Caco-2 (cell line): ENCODE measurements around the gene EMC9. TPM values are rescaled to one million over a fixed set of nuclear protein-coding genes. Genes with fewer than 3 reads are reported as not detected.

ENCODE experiments used
- BruUV-seq: library from RNA; stranded (reverse); fragments of 400-500 nt; replicated peaks from 2 replicates; lab custom pipeline; 2021; lab: Mats Ljungman, UMichigan
- CTCF ChIA-PET: fragments of 300-600 bp; sonication (Branson Sonifier 250); formaldehyde crosslinking; loops from one replicate; lab custom pipeline; 2022; ENCODE audit warnings: antibody characterized with exemption; lab: Charles Lee
- POLR2A ChIA-PET: fragments of 300-600 bp; sonication (Branson Sonifier 250); formaldehyde crosslinking; loops from one replicate; lab custom pipeline; 2022; ENCODE audit warnings: antibody characterized with exemption; lab: Charles Lee
- DNase-seq, 2 experiments: peaks; one replicate each; pipeline versions ENCODE4 v3.0.0 to v3.0.0-alpha.2; 2020 to 2022
- H3K27me3 ChIP-seq: replicated peaks from 2 replicates; pipeline ENCODE4 v1.6.0; 2011; ENCODE audit warnings: low read length; ENCODE audit not compliant: control insufficient read depth, insufficient read depth
- H3K36me3 ChIP-seq: 2 replicates; pipeline ENCODE4 v1.5.1; 2011; ENCODE audit warnings: low read length; ENCODE audit not compliant: control insufficient read depth, insufficient read depth
- H3K4me1 ChIP-seq: fragments of 250-450 bp; sonication (Bioruptor Pico); 2 replicates; pipeline ENCODE4 v1.5.1; 2020; ENCODE audit warnings: mild to moderate bottlenecking
- H3K4me3 ChIP-seq: 2 replicates; pipeline ENCODE4 v1.5.1; 2011; ENCODE audit warnings: low read depth, mild to moderate bottlenecking, control low read depth, low read length
- H3K9me3 ChIP-seq: fragments of 250-450 bp; sonication (Bioruptor Pico); 2 replicates; pipeline ENCODE4 v1.5.1; 2020; ENCODE audit warnings: mild to moderate bottlenecking, moderate library complexity
- H3K27ac Mint-ChIP-seq: one replicate; pipeline ENCODE4 v1.8.0; 2022; ENCODE audit warnings: mixed read lengths; ENCODE audit not compliant: unreplicated experiment
- H3K27me3 Mint-ChIP-seq: one replicate; pipeline ENCODE4 v1.8.0; 2022; ENCODE audit warnings: mixed read lengths; ENCODE audit not compliant: insufficient read depth, unreplicated experiment
- H3K36me3 Mint-ChIP-seq: one replicate; pipeline ENCODE4 v1.8.0; 2022; ENCODE audit warnings: mild to moderate bottlenecking, mixed read lengths; ENCODE audit not compliant: insufficient read depth, unreplicated experiment
- H3K4me1 Mint-ChIP-seq: one replicate; pipeline ENCODE4 v1.8.0; 2022; ENCODE audit warnings: low read depth, mixed read lengths; ENCODE audit not compliant: unreplicated experiment
- H3K4me3 Mint-ChIP-seq: one replicate; pipeline ENCODE4 v1.8.0; 2022; ENCODE audit warnings: mild to moderate bottlenecking, moderate library complexity, mixed read lengths; ENCODE audit not compliant: unreplicated experiment
- H3K9me3 Mint-ChIP-seq: one replicate; pipeline ENCODE4 v1.8.0; 2022; ENCODE audit warnings: mixed read lengths; ENCODE audit not compliant: unreplicated experiment
- intact Hi-C: fragments of 100-400 bp; cut with micrococcal nuclease; formaldehyde crosslinking; loops from one replicate; pipeline ENCODE4 v1.10.0; 2022; ENCODE audit not compliant: unreplicated experiment
- total RNA-seq: library from RNA; stranded (reverse); gene quantifications from 2 replicates; pipeline ENCODE4 v1.2.3, GENCODE V29; 2022
- TF ChIP-seq, protein P1 (sequence below), 2 experiments: fragments of 200-600 bp in 1 of 2; IDR thresholded peaks; 1 replicate in 1 of 2; 2 replicates in 1 of 2; pipeline versions ENCODE4 v1.5.1 to v1.8.0; 2011 to 2022; ENCODE audit warnings: antibody characterized with exemption in 1 of 2, control low read depth in 1 of 2, inconsistent platforms in 1 of 2, low read depth in 1 of 2, low read length in 1 of 2, mild to moderate bottlenecking in 1 of 2, moderate library complexity in 1 of 2; ENCODE audit not compliant: insufficient read depth in 1 of 2, severe bottlenecking in 1 of 2, unreplicated experiment in 1 of 2

EMC9 gene
- total RNA-seq, 1 experiment from 2014 or later: 31.1 TPM

DNA sequence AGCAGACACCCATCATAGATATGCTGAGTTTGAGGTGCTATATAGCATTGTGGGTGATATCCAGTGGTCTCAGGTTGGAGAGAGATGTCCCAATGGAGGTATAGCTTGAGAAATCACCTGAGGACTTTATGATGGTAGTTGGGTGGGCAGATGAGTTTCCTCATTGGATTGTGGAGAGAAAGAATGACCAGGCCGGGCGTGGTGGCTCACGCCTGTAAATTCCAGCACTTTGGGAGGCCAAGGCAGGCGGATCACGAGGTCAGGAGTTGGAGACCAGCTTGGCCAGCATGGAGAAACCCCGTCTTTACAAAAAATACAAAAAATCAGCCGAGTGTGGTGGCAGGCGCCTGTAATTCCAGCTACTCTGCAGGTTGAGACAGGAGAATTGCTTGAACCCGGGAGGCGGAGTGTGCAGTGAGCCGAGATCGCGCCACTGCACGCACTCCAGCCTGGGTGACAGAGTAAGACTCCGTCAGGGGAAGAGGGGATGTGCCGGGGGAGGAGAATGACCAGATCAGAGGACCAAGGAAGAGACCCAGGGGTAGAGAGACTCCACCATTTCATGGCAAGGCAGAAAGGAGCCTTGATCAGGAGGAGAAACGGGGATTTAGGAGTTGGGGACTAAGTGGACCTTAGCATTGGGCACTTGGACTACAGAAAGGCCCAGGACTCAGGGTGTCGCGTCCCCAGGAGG, 48.0 kb downstream of the EMC9 start:
- TSS peak; percentile 80 for BruUV-seq
- TF ChIP-seq, protein P1, sequence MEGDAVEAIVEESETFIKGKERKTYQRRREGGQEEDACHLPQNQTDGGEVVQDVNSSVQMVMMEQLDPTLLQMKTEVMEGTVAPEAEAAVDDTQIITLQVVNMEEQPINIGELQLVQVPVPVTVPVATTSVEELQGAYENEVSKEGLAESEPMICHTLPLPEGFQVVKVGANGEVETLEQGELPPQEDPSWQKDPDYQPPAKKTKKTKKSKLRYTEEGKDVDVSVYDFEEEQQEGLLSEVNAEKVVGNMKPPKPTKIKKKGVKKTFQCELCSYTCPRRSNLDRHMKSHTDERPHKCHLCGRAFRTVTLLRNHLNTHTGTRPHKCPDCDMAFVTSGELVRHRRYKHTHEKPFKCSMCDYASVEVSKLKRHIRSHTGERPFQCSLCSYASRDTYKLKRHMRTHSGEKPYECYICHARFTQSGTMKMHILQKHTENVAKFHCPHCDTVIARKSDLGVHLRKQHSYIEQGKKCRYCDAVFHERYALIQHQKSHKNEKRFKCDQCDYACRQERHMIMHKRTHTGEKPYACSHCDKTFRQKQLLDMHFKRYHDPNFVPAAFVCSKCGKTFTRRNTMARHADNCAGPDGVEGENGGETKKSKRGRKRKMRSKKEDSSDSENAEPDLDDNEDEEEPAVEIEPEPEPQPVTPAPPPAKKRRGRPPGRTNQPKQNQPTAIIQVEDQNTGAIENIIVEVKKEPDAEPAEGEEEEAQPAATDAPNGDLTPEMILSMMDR (IDR thresholded peaks at IDR 0.05; ENCODE audit: insufficient read depth in 1 of 2, low read depth in 1 of 2, low read length in 1 of 2, severe bottlenecking in 1 of 2, unreplicated experiment in 1 of 2): no peak
- no peak for DNase-seq
- peak overlapping the region; percentile 60; the same call in 1 of the 2 replicates for H3K4me3 ChIP-seq
- H3K36me3 Mint-ChIP-seq: peaks cover 45% of the 10 kb centered on the region
- H3K4me1 Mint-ChIP-seq: peaks cover 24% of the 10 kb centered on the region
- H3K27ac Mint-ChIP-seq: peak overlapping the region; percentile 99
- H3K27me3 ChIP-seq: no peaks in the 10 kb centered on the region
- peaks cover 21% of the 10 kb centered on the region for H3K4me1 ChIP-seq
- intact Hi-C loops: no loop called here
- no peaks in the 10 kb centered on the region for H3K9me3 Mint-ChIP-seq
- peaks cover 3% of the 10 kb centered on the region for H3K36me3 ChIP-seq
- ChIA-PET CTCF (interaction anchor here (0.6 to 6.4 kb wide), 14 partner anchors 12 to 1016 kb away, joined by 3 to 129 read pairs (median 8); partner anchors contain the start of genes DCAF11, EMC9, IRF9 and NRL), POLR2A (interaction anchor here (0.6 to 3.2 kb wide), 16 partner anchors 12 to 442 kb away, joined by 3 to 72 read pairs (median 10); partner anchors contain the start of genes DCAF11, EMC9, IPO4 and IRF9)
- H3K9me3 ChIP-seq: no peaks in the 10 kb centered on the region
- no peaks in the 10 kb centered on the region for H3K27me3 Mint-ChIP-seq
- H3K4me3 Mint-ChIP-seq: peak overlapping the region; percentile 97

DNA sequence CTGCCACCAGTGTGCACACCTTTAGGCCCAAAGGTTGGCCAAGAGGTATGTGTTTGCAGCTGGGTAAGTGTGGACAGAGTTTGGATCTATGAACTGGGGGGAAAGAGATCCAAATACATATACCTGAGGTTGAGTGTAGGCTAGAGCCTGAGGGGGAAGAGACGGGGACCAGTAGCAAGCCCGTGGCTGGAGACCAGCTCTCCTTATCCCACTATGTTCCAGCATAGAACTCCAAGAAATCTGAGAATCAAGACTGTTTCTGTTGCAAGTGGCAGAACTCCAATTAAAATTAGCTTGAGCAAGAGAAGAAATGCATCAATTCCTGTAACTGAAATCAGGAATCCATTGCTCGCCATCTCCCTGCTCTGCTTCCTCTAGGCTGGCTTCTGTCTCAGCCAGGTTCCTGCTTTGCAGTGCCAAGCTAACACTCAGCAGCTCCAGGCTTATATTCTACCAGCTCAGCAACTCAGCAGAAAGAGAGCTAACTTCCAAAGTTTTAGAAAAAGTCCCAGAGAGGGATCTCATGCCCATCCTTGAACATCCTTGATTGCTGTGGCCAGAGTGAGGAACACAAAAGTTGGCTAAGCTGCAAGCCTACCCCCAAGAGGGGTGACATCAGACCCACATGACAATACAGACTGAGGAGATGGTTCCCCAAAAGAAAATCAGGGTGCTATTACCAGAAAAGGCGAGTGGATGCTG, 48.7 kb downstream of the EMC9 start:
- POLR2A ChIA-PET: interaction anchor here (0.9 to 3.2 kb wide), 2 partner anchors 12 to 22 kb away, joined by 3 to 27 read pairs; partner anchors contain the start of genes DCAF11 and NRL
- peak overlapping the region; percentile 97 for H3K4me3 Mint-ChIP-seq
- H3K27ac Mint-ChIP-seq: peak overlapping the region; percentile 99
- Histone ChIP-seq H3K36me3 (peaks cover 3% of the 10 kb centered on the region), H3K27me3 (no peaks in the 10 kb centered on the region), H3K4me3 (no peak overlapping the region), H3K9me3 (no peaks in the 10 kb centered on the region), H3K4me1 (peaks cover 21% of the 10 kb centered on the region)
- TF ChIP-seq, protein P1 (IDR thresholded peaks at IDR 0.05; ENCODE audit: insufficient read depth in 1 of 2, low read depth in 1 of 2, low read length in 1 of 2, severe bottlenecking in 1 of 2, unreplicated experiment in 1 of 2): no peak
- no peaks in the 10 kb centered on the region for H3K27me3 Mint-ChIP-seq
- CTCF ChIA-PET: interaction anchor here (0.7 to 6.4 kb wide), 8 partner anchors 11 to 213 kb away, joined by 3 to 129 read pairs (median 10); partner anchors contain the start of genes DCAF11, NRL and TINF2
- BruUV-seq: no TSS peak
- intact Hi-C loops: no loop called here
- peaks cover 39% of the 10 kb centered on the region for H3K36me3 Mint-ChIP-seq
- H3K4me1 Mint-ChIP-seq: peaks cover 24% of the 10 kb centered on the region
- no peaks in the 10 kb centered on the region for H3K9me3 Mint-ChIP-seq
- DNase-seq: no peak

- peak overlapping the region; percentile 99 for H3K27ac Mint-ChIP-seq
- H3K9me3 ChIP-seq: no peaks in the 10 kb centered on the region
These were observed 49.3 kb downstream of the EMC9 start for GRCh38 chr14:24092110-24092504.

More at GRCh38 chr14:24092110-24092504, 49.3 kb downstream of the EMC9 start:
- ChIA-PET POLR2A (interaction anchor here (0.9 kb wide), 1 partner anchor 23 kb away, joined by 3 read pairs; the partner anchor contains the start of genes DCAF11 and NRL), CTCF (interaction anchor here (0.7 to 6.4 kb wide), 6 partner anchors 11 to 214 kb away, joined by 3 to 129 read pairs (median 14); partner anchors contain the start of genes DCAF11, NRL and TINF2)
- no peaks in the 10 kb centered on the region for H3K27me3 Mint-ChIP-seq
- no peak for DNase-seq
- peaks cover 21% of the 10 kb centered on the region for H3K4me1 ChIP-seq
- intact Hi-C loops: no loop called here
- H3K4me3 Mint-ChIP-seq: no peak overlapping the region
- BruUV-seq: no TSS peak
- no peak overlapping the region for H3K4me3 ChIP-seq
- no peaks in the 10 kb centered on the region for H3K27me3 ChIP-seq
- no peaks in the 10 kb centered on the region for H3K9me3 Mint-ChIP-seq
- H3K36me3 ChIP-seq: peaks cover 3% of the 10 kb centered on the region
- peaks cover 24% of the 10 kb centered on the region for H3K4me1 Mint-ChIP-seq
- TF ChIP-seq, protein P1 (IDR thresholded peaks at IDR 0.05; ENCODE audit: insufficient read depth in 1 of 2, low read depth in 1 of 2, low read length in 1 of 2, severe bottlenecking in 1 of 2, unreplicated experiment in 1 of 2): no peak
- peaks cover 38% of the 10 kb centered on the region for H3K36me3 Mint-ChIP-seq
